Retina (tissue), 1 donor: ENCODE measurements around the gene AGFG2.

Experiments used
- DNase-seq: peaks from one replicate; pipeline ENCODE4 v3.0.0-alpha.2; 2016

Gene AGFG2

DNA sequence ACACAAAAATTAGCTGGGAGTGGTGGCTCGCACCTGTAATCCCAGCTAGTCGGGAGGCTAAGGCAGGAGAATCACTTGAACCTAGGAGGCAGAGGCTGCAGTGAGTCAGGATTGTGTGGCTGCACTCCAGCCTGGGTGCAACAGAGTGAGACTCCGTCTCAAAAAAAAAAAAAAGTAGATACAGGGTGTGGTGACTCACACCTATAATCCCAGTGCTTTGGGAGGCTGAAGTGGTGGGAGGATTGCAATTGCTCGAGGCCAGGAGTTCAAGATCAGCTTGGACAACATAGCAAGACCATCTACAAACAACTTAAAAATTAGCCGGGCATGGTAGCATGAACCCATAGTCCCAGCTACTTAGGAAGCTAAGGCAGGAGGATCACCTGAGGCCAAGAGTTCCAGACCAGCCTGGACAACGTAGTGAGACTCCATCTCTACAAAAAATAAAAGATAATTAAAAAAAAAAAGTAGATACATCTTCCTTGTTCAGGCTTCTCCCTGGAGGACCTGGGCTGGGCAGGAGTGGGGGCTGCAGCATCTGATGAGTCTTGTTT, 75.4 kb downstream of the AGFG2 start:
- DNase-seq = no peak
